ENCODE results near the gene RAB18.

- TF ChIP-seq CTCF (IDR thresholded peaks at IDR 0.05; ENCODE audit: insufficient read depth, low read depth, low read length) (no peak), EZH2 (IDR thresholded peaks at IDR 0.05; ENCODE audit: insufficient read depth, low read length) (no peak)
These were observed 46.7 kb upstream of the RAB18 start for GRCh38 chr10:27457261-27457945.

Data from astrocyte (in vitro differentiated cells and primary cell).